ENCODE measurements around the gene PDK1. TPM values are rescaled to one million over a fixed set of nuclear protein-coding genes. Genes with fewer than 3 reads are reported as not detected.
"Not testable (repeated sequence)": the region's sequence is repeated elsewhere in the genome, so short reads cannot be mapped to it uniquely, and the experiment has no call there.

Gene PDK1
- total RNA-seq, 4 donors from 2014 or later = 12.4 to 25.6 (median 19.2) TPM

DNA sequence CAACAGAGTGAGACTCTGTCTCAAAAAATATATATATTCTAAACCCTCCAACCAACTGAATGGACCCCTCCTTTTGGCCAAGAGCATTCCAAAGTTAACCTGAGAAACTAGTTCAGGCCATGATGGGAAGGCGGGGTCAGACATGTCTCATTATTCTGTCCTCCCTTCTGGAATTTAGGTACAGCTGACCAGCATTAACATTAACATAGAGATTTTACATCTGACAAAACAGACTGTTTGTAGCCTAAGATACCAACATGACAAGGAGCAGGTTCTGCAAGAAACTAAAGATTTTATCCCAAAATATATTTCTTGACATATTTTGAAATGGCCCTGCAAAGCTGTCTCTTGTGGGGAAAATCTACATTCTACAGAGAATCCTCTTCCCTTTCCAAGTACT is 6.8 kb upstream of the PDK1 start:
- TF ChIP-seq, protein P1, sequence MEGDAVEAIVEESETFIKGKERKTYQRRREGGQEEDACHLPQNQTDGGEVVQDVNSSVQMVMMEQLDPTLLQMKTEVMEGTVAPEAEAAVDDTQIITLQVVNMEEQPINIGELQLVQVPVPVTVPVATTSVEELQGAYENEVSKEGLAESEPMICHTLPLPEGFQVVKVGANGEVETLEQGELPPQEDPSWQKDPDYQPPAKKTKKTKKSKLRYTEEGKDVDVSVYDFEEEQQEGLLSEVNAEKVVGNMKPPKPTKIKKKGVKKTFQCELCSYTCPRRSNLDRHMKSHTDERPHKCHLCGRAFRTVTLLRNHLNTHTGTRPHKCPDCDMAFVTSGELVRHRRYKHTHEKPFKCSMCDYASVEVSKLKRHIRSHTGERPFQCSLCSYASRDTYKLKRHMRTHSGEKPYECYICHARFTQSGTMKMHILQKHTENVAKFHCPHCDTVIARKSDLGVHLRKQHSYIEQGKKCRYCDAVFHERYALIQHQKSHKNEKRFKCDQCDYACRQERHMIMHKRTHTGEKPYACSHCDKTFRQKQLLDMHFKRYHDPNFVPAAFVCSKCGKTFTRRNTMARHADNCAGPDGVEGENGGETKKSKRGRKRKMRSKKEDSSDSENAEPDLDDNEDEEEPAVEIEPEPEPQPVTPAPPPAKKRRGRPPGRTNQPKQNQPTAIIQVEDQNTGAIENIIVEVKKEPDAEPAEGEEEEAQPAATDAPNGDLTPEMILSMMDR (IDR thresholded peaks at IDR 0.05) = no peak
- no peak for TF ChIP-seq POLR2A (IDR thresholded peaks at IDR 0.05)
- H3K9me3 ChIP-seq = no peaks in the 10 kb centered on the region
- H3K27me3 ChIP-seq = no peaks in the 10 kb centered on the region
- H3K4me1 ChIP-seq = no peaks in the 10 kb centered on the region
- no peak for DNase-seq
- H3K36me3 ChIP-seq = no peaks in the 10 kb centered on the region
- no peak overlapping the region for H3K4me3 ChIP-seq
- H3K27ac ChIP-seq = no peak overlapping the region

DNA sequence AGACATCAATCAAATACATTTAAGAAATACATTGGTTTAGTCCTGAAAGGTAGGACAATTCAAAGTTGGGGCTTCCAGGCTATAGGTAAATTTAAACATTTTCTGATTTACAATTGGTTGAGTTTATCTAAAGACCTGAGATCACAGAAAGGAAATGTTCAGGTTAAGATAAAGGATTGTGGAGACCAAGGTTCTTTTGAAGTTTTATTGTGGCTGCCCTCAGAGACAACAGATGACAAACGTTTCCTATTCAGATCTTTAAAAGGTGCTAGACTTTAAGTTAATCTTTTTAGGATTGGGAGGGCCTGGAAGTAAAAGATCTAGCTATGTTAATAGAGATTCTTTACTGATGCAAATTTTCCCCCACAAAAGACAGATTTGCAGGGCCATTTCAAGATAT is 6.1 kb upstream of the PDK1 start:
- DNase-seq, H3K9me3 ChIP-seq, H3K4me1 ChIP-seq, H3K4me3 ChIP-seq, H3K27ac ChIP-seq, H3K27me3 ChIP-seq, H3K36me3 ChIP-seq: not testable (repeated sequence)

DNA sequence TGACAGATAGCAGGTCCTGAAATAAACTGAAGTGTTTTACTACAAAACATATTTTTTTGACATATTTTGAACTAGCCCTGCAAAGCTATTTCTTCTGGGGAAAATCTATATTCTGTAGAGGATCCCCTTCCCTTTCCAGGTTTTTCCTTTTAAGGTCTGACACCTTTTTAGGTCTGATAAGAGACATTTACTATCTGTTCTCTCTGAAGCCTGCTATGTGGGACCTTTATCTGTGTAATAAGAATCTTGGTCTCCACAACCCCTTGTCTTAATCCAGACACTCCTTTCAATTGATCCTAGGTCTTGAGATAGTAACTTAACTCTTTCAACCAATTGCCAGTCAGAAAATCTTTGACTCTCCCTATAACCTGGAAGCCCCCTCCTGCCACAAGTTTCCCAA is 5.5 kb upstream of the PDK1 start:
- no peak for DNase-seq
- Histone ChIP-seq H3K27ac (no peak overlapping the region), H3K4me3 (no peak overlapping the region), H3K36me3 (no peaks in the 10 kb centered on the region), H3K27me3 (no peaks in the 10 kb centered on the region), H3K4me1 (no peaks in the 10 kb centered on the region), H3K9me3 (no peaks in the 10 kb centered on the region)
- no peak for TF ChIP-seq POLR2A (IDR thresholded peaks at IDR 0.05)
- TF ChIP-seq, protein P1 (IDR thresholded peaks at IDR 0.05) = no peak

DNA sequence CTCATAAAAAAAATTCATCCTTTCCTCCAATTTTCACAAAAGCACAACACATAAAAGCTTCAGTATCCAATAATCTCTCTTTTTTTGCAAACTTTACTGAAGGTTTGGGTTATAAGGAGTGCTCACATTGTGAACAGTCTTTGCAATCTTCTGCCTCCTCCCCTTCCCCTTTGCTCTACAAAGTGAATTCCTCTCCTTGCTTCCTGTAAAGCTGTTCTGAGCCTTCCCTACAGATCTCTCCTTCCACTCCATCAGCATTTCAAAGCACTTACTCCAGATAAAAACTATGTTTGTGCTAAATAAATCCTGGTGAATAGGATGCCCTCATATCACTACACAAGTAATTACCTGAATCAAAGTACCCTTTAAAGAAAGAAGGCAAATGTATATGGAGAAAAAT is 4.6 kb upstream of the PDK1 start:
- no peaks in the 10 kb centered on the region for H3K4me1 ChIP-seq
- no peak overlapping the region for H3K27ac ChIP-seq
- TF ChIP-seq, protein P1 (IDR thresholded peaks at IDR 0.05) = no peak
- TF ChIP-seq POLR2A (IDR thresholded peaks at IDR 0.05) = no peak
- H3K4me3 ChIP-seq = no peak overlapping the region
- H3K27me3 ChIP-seq = no peaks in the 10 kb centered on the region
- H3K36me3 ChIP-seq = no peaks in the 10 kb centered on the region
- no peaks in the 10 kb centered on the region for H3K9me3 ChIP-seq
- no peak for DNase-seq

DNA sequence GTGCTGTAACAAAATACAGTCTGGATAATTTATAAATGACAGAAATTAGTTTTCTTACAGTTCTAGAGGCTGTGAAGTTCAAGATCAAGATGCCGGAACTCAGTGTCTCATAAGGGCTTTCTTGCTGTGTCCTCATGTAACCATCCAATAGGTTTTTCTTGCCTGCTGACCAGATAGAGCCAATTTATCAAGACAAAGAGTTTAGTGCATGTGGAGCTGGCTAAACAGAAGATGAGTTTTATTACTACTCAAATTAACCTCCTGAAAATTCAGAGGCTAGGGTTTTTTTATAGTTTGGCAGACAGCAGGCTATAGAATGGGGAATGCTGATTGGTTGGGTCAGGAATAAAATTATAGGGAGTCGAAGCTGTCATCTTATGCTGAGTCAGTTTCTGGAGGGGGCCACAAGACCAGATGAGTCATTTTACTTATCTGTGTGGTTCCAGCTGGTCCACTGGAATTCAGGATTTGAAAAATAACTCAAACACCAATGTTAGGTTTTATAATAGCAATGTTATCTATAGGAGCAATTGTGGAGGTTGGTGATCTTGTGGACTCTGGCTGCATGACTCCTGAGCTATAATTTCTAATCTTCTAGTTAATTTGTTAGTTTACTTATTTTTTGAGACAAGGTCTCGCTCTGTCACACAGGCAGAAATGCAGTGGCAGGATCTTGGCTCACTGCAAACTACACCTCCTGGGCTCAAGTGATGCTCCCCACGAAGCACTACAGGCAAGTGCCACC is 3.2 kb upstream of the PDK1 start:
- Histone ChIP-seq H3K9me3 (no peaks in the 10 kb centered on the region), H3K27me3 (no peaks in the 10 kb centered on the region), H3K4me1 (peaks cover 0 to 8% (median 2%) of the 10 kb centered on the region in 4 donors), H3K36me3 (no peaks in the 10 kb centered on the region), H3K27ac (no peak overlapping the region), H3K4me3 (no peak overlapping the region)
- TF ChIP-seq, protein P1 (IDR thresholded peaks at IDR 0.05) = no peak
- TF ChIP-seq POLR2A (IDR thresholded peaks at IDR 0.05) = no peak
- DNase-seq = no peak

DNA sequence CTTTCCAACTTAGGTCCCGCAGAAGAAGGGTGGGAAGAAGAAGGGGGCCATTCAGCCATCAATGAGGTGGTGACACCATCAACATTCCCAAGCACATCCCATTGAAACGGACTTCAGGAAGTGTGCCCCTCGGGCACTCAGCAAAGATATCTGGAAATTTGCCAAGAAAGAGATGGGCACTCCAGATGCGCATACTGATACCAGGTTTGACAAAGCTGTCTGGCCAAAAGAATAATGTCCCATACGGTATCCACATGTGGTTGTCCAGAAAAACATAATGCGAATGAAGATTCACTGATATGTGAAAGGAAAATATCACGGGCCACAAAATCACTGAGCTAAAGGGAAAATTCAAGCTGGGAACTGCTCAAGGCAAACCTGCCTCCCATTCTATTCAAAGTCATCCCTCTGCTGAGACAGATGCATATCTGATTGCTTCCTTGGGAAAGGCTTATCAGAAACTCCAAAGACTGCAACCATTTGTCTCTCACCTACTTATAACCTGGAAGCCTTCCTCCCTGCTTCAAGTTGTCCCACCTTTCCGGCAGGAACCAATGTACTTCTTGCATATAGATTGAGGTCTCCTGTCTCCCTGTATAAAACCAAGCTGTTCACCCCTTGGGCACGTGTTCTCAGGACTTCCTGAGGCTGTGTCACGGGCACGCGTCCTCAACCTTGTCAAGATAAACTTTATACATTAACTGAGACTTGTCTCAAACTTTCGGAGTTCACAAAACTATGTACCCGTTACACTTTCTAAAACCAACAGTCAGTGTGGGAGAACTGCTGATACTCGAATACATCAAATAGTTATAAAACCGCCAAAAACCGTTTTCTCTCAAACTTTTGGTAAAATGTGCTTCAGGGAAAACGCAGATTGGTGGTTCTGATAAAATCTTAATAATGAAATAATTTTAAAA is 1.3 kb upstream of the PDK1 start:
- Histone ChIP-seq H3K27ac (peak overlapping the region in 2 of 4 donors; percentile 86 to 94), H3K4me3 (peak overlapping the region in 2 of 4 donors; percentile 82 to 91), H3K4me1 (peaks cover 0 to 8% (median 2%) of the 10 kb centered on the region in 4 donors), H3K9me3 (no peaks in the 10 kb centered on the region), H3K36me3 (no peaks in the 10 kb centered on the region), H3K27me3 (no peaks in the 10 kb centered on the region)
- no peak for DNase-seq
- no peak for TF ChIP-seq POLR2A (IDR thresholded peaks at IDR 0.05)
- TF ChIP-seq, protein P1 (IDR thresholded peaks at IDR 0.05) = no peak

Measured in Peyer's patch (tissue), 4 donors.